Activated CD4-positive, alpha-beta T cell treated with anti-CD3 and anti-CD28 coated beads, Interleukin-2, amount 10 ng/mL, durations not matched to agents 7 days and 5 days (primary cell): ENCODE results near the gene ALDH1L2. TPM values are rescaled to one million over a fixed set of nuclear protein-coding genes. Genes with fewer than 3 reads are reported as not detected.
"Not testable (repeated sequence)": the region's sequence is repeated elsewhere in the genome, so short reads cannot be mapped to it uniquely, and the experiment has no call there.

ENCODE experiments used
- CTCF ChIA-PET: fragments of 350-600 bp; sonication (Branson Sonifier 250); formaldehyde crosslinking; loops from one replicate; lab custom pipeline; 2021; ENCODE audit warnings: antibody characterized with exemption; lab: Charles Lee
- POLR2A ChIA-PET: fragments of 350-600 bp; sonication (Branson Sonifier 250); formaldehyde crosslinking; loops from one replicate; lab custom pipeline; 2021; ENCODE audit warnings: antibody characterized with exemption; lab: Charles Lee
- DNase-seq: peaks from one replicate; pipeline ENCODE4 v3.0.0-alpha.2; 2020
- H3K27ac Mint-ChIP-seq: one replicate; pipeline ENCODE4 v1.8.0; 2021; ENCODE audit warnings: mild to moderate bottlenecking, moderate library complexity, mixed read lengths
- H3K27me3 Mint-ChIP-seq: one replicate; pipeline ENCODE4 v1.8.0; 2021; ENCODE audit warnings: mixed read lengths
- H3K36me3 Mint-ChIP-seq: one replicate; pipeline ENCODE4 v1.8.0; 2021; ENCODE audit warnings: low read depth, mixed read lengths
- H3K4me1 Mint-ChIP-seq: one replicate; pipeline ENCODE4 v1.8.0; 2021; ENCODE audit warnings: mixed read lengths
- H3K4me3 Mint-ChIP-seq: one replicate; pipeline ENCODE4 v1.8.0; 2021; ENCODE audit warnings: mild to moderate bottlenecking, moderate library complexity, mixed read lengths
- H3K9me3 Mint-ChIP-seq: one replicate; pipeline ENCODE4 v1.8.0; 2021; ENCODE audit warnings: mixed read lengths
- total RNA-seq, 2 experiments: library from RNA; stranded (reverse); gene quantifications; one replicate each; pipeline ENCODE4 v1.2.3, GENCODE V29; 2021

ALDH1L2 gene
- total RNA-seq, 2 experiments from 2014 or later, result 0.10 to 0.20 TPM

DNA sequence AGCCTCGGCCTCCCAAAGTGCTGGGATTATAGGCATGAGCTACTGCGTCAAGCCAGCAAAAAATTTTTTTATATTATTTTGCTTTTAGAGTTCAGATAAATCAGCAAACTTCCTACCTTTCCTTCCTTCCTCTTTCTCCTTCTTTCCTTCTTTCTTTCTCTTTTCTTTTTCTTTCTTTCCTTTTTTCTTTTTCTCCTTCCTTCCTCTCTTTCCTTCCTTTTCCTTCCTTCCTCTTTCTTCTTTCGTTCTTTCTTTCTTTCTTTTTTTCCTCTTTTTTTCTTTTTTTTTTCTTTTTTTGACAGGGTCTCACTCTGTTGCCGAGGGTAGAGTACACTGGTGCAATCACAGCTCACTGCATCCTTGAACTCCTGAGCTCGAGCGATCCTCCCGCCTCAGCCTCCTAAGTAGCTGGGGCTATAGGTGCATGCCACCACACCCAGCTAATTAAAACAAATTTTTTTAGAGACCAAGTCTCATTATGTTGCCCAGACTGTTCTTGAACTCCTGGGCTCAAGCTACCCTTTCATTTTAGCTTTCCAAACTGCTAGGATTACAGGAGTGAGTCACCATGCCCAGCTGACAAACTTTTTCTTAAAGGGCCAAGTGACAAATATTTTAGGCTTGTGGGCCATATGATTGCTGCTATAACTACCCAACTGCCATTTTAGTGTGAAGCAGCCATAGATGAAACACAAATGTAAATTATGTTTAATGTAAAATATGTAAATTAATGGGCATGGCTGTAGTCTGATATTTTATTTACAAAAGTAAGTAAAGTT lies 16.1 kb upstream of the ALDH1L2 start:
- no peaks in the 10 kb centered on the region for H3K4me1 Mint-ChIP-seq
- H3K27ac Mint-ChIP-seq, result no peak overlapping the region
- peaks cover 19% of the 10 kb centered on the region for H3K9me3 Mint-ChIP-seq
- DNase-seq, result no peak
- ChIA-PET POLR2A (no interaction called here), CTCF (interaction anchor here (0.6 kb wide), 1 partner anchor 408 kb away, joined by 3 read pairs; no protein-coding TSS in a partner anchor)
- H3K27me3 Mint-ChIP-seq, result peaks cover 56% of the 10 kb centered on the region
- no peak overlapping the region for H3K4me3 Mint-ChIP-seq
- no peaks in the 10 kb centered on the region for H3K36me3 Mint-ChIP-seq

DNA sequence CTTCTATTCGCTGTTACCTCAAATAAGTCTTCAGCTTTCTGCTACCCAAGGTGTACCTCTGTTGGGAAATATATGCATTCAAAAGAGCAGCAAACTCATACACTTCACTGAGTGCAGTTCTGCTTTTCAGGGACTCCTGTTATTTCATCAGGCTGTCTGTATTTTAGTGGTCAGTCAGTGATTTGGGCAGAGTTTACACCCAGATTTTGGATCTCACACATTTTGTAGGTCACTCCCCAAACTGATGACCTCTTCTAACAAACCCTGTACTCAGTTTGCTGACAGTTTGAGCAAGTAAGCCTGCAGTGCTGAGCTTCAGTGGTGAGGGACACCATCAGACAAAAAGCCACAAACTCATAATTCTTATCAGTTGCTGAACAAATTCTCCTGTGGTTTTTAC lies 15.1 kb upstream of the ALDH1L2 start:
- POLR2A ChIA-PET, result no interaction called here
- no peaks in the 10 kb centered on the region for H3K36me3 Mint-ChIP-seq
- no peak overlapping the region for H3K27ac Mint-ChIP-seq
- DNase-seq, result no peak
- no peak overlapping the region for H3K4me3 Mint-ChIP-seq
- CTCF ChIA-PET, result interaction anchor here (0.6 kb wide), 1 partner anchor 407 kb away, joined by 3 read pairs; no protein-coding TSS in a partner anchor
- H3K9me3 Mint-ChIP-seq, result peaks cover 19% of the 10 kb centered on the region
- no peaks in the 10 kb centered on the region for H3K4me1 Mint-ChIP-seq
- peaks cover 49% of the 10 kb centered on the region for H3K27me3 Mint-ChIP-seq

DNA sequence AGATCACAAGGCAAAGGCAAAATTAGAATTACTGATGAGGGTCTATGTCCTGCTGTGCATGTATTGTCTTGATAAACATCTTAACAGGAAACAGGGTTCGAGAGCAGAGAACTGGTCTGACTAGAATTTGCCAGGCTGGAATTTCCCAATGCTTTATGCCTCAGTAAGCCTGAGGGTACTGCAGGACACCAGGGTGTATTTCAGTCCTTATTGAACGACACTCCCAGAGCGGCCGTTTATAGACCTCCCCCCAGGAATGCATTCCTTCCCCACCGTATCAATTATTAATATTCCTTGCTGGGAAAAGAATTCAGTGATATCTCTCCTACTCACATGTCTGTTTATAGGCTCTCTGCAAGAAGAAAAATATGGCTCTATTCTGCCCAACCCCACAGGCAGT lies 11.1 kb upstream of the ALDH1L2 start:
- H3K36me3 Mint-ChIP-seq, POLR2A ChIA-PET, H3K4me3 Mint-ChIP-seq, DNase-seq, CTCF ChIA-PET, H3K27ac Mint-ChIP-seq, H3K4me1 Mint-ChIP-seq: not testable (repeated sequence)
- H3K27me3 Mint-ChIP-seq, result peaks cover 48% of the 10 kb centered on the region
- H3K9me3 Mint-ChIP-seq, result peaks cover 24% of the 10 kb centered on the region

DNA sequence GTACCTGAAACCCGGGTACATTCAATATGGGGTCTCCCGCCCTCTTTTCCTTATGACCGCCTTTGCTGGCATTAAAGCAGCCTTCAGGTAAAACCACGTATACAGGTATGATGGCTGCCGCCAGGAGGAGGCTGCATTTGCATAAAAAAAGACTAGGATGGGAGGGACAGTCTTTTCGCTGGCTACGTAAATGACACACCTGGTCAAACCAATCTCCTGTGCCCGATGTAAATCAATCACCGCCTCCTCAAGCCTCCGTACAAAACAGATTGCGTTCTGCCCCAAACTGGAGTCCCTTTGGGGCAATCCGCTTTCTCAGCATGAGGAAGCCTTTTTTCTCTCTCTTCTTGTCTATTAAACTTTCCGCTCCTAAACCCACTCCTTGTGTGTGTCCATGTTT lies 8.1 kb upstream of the ALDH1L2 start:
- ChIA-PET POLR2A (no interaction called here), CTCF (interaction anchor here (0.9 kb wide), 1 partner anchor 766 kb away, joined by 3 read pairs; no protein-coding TSS in a partner anchor)
- no peak overlapping the region for H3K4me3 Mint-ChIP-seq
- peaks cover 18% of the 10 kb centered on the region for H3K9me3 Mint-ChIP-seq
- peaks cover 28% of the 10 kb centered on the region for H3K27me3 Mint-ChIP-seq
- H3K36me3 Mint-ChIP-seq, result peaks cover 2% of the 10 kb centered on the region
- no peak for DNase-seq
- H3K27ac Mint-ChIP-seq, result no peak overlapping the region
- H3K4me1 Mint-ChIP-seq, result no peaks in the 10 kb centered on the region

DNA sequence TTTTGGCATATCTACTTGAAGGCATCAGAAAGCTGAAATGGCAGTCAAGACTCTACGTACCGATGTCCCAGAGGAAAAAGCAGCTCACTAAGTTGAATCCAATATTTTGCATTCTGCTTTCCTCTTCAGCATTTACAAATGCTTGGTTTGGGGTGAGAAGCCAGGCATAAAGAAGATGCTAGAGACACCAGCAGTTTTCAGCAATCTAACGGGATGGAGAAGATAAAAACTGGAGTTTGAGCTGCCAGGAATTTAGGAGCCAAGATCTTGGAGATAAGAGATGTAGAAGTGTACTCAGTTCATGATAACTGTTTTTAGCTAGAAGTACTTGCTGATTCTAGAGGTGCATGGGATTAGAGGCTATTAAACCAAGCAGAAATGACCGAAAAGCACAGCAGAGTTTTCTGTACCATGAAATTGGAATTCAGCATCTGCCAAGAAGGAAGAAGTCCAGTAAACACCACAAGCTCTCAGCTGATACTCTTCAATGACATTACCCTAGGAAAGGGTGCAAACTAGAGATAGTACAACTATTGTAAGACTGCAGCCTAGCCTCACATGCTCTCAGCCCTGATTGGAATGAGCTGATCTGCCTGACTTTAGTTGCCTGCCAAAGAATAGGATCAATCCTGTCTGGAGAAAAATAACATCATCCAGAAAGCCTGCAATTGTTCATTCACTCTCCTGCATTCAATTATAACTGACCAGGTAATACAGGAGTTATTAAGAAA lies 7.4 kb upstream of the ALDH1L2 start:
- peaks cover 2% of the 10 kb centered on the region for H3K36me3 Mint-ChIP-seq
- CTCF ChIA-PET, result interaction anchor here (0.5 to 0.9 kb wide), 9 partner anchors 11 to 1016 kb away, joined by 3 to 5 read pairs (median 4); no protein-coding TSS in a partner anchor
- peaks cover 27% of the 10 kb centered on the region for H3K27me3 Mint-ChIP-seq
- POLR2A ChIA-PET, result no interaction called here
- H3K4me1 Mint-ChIP-seq, result no peaks in the 10 kb centered on the region
- H3K27ac Mint-ChIP-seq, result no peak overlapping the region
- no peak for DNase-seq
- no peak overlapping the region for H3K4me3 Mint-ChIP-seq
- H3K9me3 Mint-ChIP-seq, result peaks cover 17% of the 10 kb centered on the region

DNA sequence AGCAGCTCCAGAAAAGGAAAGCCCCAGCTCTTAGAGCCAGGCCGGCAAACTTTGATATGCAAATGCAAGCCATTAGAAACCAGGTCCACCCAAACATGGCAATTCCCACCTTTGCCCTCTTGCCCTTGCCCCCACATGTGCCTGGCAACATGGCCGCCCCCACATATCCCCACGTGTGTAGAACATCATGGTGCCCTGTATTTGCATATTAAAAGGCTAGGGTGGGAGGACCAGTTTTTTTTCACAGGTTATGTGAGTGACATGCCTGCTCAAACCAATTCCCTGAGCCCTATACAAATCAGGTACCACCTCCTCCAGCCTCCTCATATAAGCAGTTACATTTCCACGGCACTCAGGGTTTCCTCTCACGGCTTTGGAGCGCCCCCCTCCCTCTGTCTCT lies 6.1 kb upstream of the ALDH1L2 start:
- peaks cover 3% of the 10 kb centered on the region for H3K4me1 Mint-ChIP-seq
- H3K4me3 Mint-ChIP-seq, result no peak overlapping the region
- H3K27ac Mint-ChIP-seq, result no peak overlapping the region
- H3K36me3 Mint-ChIP-seq, result peaks cover 3% of the 10 kb centered on the region
- ChIA-PET POLR2A (no interaction called here), CTCF (interaction anchor here (0.6 to 1.2 kb wide), 2 partner anchors 12 to 194 kb away, joined by 3 to 4 read pairs; no protein-coding TSS in a partner anchor)
- peaks cover 10% of the 10 kb centered on the region for H3K9me3 Mint-ChIP-seq
- H3K27me3 Mint-ChIP-seq, result peaks cover 29% of the 10 kb centered on the region
- DNase-seq, result no peak

DNA sequence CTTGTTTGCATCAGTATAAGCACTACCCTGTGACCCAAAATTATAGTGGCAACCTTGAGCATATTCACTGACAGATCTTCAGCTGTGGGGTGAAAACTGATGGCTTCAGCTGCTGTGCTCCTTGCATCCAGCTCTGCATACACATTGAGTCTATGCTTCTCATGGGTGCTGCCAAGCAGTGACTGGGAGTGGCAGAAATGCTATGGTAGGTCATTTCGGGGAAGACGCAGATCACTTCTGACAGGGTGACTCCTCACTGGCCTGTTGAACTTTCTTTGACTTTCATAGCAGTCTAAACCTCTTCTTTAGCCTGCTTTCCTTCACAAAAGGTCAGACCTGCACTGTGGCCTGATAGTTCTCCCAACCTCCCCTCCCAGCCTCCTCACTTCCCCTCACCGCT lies 5.6 kb upstream of the ALDH1L2 start:
- ChIA-PET CTCF (interaction anchor here (1.2 kb wide), 1 partner anchor 13 kb away, joined by 4 read pairs; no protein-coding TSS in a partner anchor), POLR2A (no interaction called here)
- Mint-ChIP-seq H3K4me3 (no peak overlapping the region), H3K9me3 (peaks cover 7% of the 10 kb centered on the region), H3K27me3 (peaks cover 30% of the 10 kb centered on the region), H3K27ac (no peak overlapping the region), H3K4me1 (peaks cover 4% of the 10 kb centered on the region), H3K36me3 (peaks cover 3% of the 10 kb centered on the region)
- no peak for DNase-seq

DNA sequence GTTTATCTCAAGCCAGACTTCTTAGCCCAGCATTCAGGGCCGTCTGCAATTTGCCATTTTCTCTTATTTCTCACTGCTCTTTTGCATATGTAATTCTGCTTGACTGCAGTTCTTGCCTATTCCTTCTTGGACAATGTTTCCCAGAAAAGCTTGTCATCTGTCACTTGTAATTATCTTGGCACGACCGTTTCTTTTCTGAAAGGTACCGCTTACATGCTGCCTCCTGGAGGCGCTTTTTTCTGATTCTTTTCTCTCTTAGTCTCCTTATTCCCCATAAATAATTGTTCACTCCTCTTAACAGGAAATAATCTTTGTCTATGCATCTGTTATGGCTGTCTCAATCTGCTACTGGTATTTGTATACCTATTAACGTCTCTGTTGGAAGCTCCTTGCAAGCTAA lies 1.2 kb upstream of the ALDH1L2 start:
- no peak for DNase-seq
- Mint-ChIP-seq H3K4me3 (peak overlapping the region; percentile 14), H3K9me3 (no peaks in the 10 kb centered on the region), H3K36me3 (peaks cover 1% of the 10 kb centered on the region), H3K27me3 (peaks cover 27% of the 10 kb centered on the region), H3K27ac (no peak overlapping the region), H3K4me1 (peaks cover 11% of the 10 kb centered on the region)
- ChIA-PET CTCF (interaction anchor here (0.5 to 1.4 kb wide), 3 partner anchors 12 to 1254 kb away, joined by 3 read pairs; no protein-coding TSS in a partner anchor), POLR2A (no interaction called here)

DNA sequence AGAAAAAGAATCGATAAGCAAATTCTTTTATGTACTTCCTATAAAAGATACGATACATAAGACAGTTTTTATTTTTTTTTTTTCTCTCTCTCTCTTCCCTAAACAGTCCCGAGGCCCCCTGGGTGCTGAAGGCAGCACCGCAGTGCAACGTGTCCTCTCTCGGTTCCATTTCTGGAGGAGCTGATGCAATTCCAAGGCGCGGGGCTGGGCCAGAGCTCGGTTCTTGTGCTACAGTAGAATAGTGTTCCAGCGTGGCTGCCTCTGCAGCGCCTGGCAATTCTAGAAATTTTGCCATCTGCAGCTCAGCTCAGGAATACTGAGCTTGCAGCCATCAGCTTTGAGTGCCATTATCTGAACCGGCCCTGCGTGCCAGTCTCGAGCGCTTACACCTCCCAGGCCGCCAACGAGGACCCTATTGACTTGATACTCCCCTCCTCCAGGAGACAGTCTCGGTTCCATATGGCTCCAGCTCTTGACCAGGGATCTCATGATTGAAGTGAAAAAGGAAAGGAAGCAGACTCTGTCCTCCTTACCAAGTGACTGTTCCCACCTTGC lies 630 bp downstream of the ALDH1L2 start:
- ChIA-PET CTCF (interaction anchor here (0.7 to 1.7 kb wide), 4 partner anchors 9 to 17 kb away, joined by 3 to 4 read pairs (median 4); no protein-coding TSS in a partner anchor), POLR2A (no interaction called here)
- peaks cover 29% of the 10 kb centered on the region for H3K27me3 Mint-ChIP-seq
- DNase-seq, result no peak
- H3K9me3 Mint-ChIP-seq, result no peaks in the 10 kb centered on the region
- no peak overlapping the region for H3K27ac Mint-ChIP-seq
- peaks cover 1% of the 10 kb centered on the region for H3K36me3 Mint-ChIP-seq
- H3K4me1 Mint-ChIP-seq, result peaks cover 11% of the 10 kb centered on the region
- H3K4me3 Mint-ChIP-seq, result peak overlapping the region; percentile 67

DNA sequence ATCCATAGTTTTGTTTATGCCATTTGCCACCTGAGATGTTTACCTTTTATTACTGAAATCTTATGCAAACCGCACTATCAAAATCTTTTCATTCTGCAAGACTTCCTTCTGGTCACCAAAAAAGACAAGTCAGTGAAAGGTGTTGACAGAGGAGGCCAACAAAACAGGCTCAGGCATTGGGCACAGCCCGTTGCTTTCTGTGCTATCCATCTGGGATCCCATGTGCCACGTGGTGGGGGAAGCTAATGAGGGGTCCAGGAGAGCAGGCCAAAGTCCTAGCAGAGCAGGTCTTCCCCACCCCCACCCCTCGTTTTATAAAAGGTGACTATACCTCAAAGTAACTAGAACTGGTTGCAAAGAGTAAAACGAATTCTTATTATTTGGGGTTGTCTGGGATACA lies 1.2 kb downstream of the ALDH1L2 start:
- ChIA-PET CTCF (interaction anchor here (0.7 to 1.7 kb wide), 4 partner anchors 9 to 23 kb away, joined by 3 to 4 read pairs (median 4); no protein-coding TSS in a partner anchor), POLR2A (no interaction called here)
- no peak for DNase-seq
- Mint-ChIP-seq H3K9me3 (no peaks in the 10 kb centered on the region), H3K4me3 (no peak overlapping the region), H3K4me1 (peaks cover 11% of the 10 kb centered on the region), H3K27me3 (peaks cover 29% of the 10 kb centered on the region), H3K36me3 (peaks cover 1% of the 10 kb centered on the region), H3K27ac (no peak overlapping the region)

DNA sequence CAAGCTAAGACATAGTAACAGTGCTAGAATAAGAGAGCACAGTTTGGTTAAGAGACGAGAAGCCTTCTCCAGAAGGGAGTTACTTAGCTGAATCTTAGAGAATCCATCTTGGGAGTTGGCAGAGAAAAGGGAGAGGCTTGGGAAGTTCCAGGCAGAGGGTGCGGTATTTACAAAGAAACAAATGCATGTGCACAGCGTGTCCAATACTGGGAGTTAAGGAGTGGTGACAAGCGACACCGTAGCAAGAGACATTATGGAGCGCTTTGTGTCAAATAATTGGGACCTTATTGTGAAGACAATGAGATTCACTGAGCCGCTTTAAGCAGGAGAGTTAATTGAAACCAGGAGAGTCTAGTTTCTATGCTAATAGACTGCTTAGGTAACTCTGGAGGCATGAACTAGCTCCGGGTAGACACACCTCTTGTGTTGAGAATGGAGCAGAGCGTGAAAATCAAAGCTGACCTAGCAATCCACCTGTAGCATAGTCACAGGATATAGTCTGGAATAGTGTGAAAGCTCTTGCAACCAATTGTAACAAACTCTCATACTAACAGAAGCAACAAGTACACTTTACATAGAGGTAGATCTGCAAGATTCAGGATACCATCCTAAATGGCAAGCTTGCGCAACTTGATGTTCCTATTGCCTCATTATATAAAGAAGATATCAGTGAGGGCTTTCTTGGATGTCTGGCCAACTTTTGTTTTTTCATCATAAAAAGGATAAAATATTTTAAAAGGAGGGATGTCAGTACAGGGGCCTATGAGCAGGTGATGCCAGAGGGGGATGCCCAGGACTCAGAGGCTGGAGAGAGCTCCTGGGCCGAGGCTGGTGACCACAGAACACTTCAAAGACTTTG lies 5.3 kb downstream of the ALDH1L2 start:
- Mint-ChIP-seq H3K27me3 (peaks cover 18% of the 10 kb centered on the region), H3K4me3 (no peak overlapping the region), H3K9me3 (no peaks in the 10 kb centered on the region), H3K27ac (no peak overlapping the region), H3K36me3 (no peaks in the 10 kb centered on the region), H3K4me1 (peaks cover 5% of the 10 kb centered on the region)
- DNase-seq, result no peak
- POLR2A ChIA-PET, result no interaction called here
- CTCF ChIA-PET, result interaction anchor here (0.7 to 1.0 kb wide), 2 partner anchors 13 to 419 kb away, joined by 3 to 5 read pairs; no protein-coding TSS in a partner anchor

DNA sequence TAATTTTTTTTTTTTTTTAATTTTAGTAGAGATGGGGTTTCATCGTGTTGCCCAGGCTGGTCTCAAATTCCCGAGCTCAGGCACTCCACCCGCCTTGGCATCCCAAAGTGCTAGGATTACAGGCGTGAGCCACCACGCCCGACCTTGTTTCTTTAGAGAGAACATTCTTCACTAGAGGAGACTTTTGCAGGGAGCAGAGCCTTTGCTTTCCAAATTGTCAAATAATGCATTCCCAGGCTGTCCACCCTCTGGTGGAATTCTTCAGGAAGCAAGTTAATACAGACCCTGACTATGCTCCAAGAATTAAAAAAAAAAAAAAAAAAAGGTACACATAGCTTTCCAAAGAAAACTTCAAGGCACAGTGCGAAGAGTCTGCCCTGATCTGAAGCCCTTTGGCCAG lies 6.8 kb downstream of the ALDH1L2 start:
- no peaks in the 10 kb centered on the region for H3K4me1 Mint-ChIP-seq
- H3K9me3 Mint-ChIP-seq, result no peaks in the 10 kb centered on the region
- POLR2A ChIA-PET, result no interaction called here
- CTCF ChIA-PET, result interaction anchor here (0.7 kb wide), 1 partner anchor 23 kb away, joined by 4 read pairs; no protein-coding TSS in a partner anchor
- H3K27ac Mint-ChIP-seq, result no peak overlapping the region
- peaks cover 9% of the 10 kb centered on the region for H3K27me3 Mint-ChIP-seq
- H3K36me3 Mint-ChIP-seq, result no peaks in the 10 kb centered on the region
- H3K4me3 Mint-ChIP-seq, result no peak overlapping the region
- no peak for DNase-seq
